Fibroblast of skin of scalp (primary cell): ENCODE measurements around the gene PDCD1.
A peak's percentile ranks its signal among the peaks of the same experiment; 100 is the strongest.

ENCODE experiments used
- DNase-seq: peaks from one replicate; pipeline ENCODE4 v3.0.0-alpha.2; 2013

Gene PDCD1

DNA sequence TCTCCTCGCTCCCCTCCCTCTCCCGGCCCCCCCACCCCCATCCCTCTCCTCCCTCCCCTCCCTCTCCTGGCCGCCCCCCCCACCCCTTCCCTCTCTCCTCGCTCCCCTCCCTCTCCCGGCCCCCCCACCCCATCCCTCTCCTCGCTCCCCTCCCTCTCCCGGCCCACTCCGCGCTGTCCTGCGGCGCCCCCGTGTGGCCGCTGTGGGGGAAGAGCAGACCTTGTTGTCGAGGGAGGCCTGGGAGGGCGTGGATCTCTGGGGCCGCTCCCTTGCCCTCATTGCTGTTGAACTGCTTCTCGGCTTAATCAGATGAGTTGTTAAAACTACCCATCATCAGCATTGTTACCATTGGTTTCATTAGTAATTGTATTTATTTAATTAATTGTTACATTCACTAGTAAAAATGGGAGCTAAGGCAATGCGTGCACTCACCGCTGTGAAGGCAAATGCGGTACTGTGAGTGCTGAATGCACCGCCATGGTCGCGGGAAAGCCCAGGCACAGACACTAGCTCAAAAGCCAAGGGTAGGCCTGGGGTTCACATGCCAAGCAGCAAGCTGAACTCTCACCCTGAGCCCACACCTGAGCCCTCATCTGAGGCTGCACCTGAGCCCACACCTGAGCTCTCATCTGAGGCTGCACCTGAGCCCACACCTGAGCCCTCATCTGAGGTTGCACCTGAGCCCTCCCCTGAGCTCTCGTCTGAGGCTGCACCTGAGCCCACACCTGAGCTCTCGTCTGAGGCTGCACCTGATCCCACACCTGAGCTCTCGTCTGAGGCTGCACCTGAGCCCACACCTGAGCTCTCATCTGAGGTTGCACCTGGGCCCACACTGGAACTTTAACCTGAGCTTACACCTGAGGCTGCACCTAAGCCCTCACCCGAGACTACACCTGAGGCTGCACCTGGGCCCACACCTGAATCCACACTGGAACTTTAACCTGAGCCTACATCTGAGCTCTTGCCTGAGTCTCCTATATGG lies 19.6 kb upstream of the PDCD1 start:
- DNase-seq: peak; percentile 79

- DNase-seq: no peak
These were observed 18.5 kb upstream of the PDCD1 start for GRCh38 chr2:241877197-241877685.

- DNase-seq: no peak
These were observed 18.0 kb upstream of the PDCD1 start for GRCh38 chr2:241876528-241877196.

GRCh38 chr2:241875754-241876527 lies 17.2 kb upstream of the PDCD1 start:
- peak; percentile 22 for DNase-seq

DNA sequence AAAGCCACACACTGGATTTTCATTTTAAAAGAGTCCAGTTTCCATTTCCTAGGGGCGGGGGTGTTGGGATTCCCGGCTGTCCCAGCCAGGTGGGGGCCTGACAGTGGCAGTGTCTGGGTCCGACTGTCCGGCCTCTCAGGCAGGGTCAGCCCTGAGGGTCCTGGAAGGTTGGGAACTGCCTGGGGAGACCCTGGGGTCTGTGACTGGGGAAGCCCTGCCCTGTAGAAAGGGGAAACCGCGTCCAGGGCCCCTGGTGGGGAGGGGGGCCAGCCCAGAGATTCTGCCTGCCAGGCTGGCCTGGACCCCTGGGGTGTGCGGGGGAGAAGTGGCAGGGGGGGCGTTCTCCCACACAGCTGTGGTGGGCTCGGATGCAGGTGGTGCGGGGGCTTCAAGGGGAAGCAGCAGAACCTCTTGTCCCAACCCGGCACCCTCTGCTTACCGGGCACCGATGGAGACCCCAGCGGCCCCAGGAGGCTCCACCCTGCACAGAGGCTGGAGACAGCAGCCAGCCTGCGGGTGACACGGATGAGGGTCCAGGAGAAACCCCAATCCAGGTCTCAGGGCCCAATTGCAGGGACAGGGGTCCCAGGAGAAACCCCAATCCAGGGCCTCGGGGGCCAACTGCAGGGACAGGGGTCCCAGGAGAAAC lies 15.7 kb upstream of the PDCD1 start:
- DNase-seq: no peak

- no peak for DNase-seq
These were observed 15.1 kb upstream of the PDCD1 start for GRCh38 chr2:241873803-241874110.

GRCh38 chr2:241873081-241873802 lies 14.5 kb upstream of the PDCD1 start:
- DNase-seq: no peak

DNA sequence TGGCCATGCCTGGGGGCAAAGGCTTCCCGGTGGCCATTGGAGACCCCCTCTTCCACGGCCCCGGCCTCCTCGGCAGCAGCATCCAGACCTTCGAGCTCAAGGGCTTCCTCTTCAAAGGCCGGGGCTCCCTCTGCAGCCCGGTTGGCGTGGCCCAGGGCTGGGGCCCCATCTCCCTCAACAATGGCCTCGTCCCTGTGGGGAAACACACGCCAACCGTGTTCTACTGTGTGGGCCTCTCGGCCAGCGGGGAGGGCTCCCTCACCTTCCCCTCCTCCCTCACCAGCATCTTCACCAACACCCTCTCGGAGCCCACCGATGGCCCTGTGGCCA lies 13.6 kb upstream of the PDCD1 start:
- no peak for DNase-seq

DNA sequence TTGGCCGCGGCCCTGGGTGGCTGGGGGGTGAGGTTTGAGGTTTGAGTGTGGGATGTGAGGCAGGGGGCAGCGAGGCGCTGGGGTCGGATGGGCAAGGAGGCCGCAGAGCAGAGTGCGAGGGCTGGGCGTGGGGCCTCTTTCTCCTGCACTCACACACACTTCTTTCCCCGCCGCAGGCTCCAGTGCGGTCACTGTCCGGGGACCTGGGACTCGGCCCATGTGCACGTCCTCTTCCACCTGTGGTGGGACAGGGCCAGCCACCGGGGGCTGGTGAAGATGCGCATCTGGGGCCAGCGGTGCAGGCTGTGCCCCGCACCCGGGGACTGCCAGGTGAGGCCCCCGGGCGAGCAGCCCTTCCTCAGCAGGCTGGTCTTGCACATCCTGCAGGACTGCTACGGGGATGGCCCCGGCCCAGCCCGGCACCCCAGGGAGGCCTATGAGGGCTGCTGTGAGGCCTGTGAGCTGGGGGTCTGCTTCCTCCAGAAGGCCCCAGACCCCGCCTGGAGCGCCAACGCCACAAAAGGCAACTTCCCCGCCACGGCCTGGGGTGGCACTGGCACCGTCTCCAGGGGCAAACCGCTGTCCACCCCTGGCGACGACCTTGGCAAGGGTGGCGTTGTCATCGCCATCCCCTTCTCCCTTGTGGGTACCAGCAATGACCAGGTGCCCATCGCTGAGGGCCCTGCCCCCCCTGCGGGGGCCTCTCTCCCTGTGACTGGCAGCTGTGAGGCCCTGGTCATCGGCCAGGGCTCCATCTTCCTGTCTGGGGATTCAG lies 13.0 kb upstream of the PDCD1 start:
- DNase-seq: no peak

GRCh38 chr2:241870611-241871537 lies 12.2 kb upstream of the PDCD1 start:
- no peak for DNase-seq

- DNase-seq: no peak
These were observed 11.4 kb upstream of the PDCD1 start for GRCh38 chr2:241870081-241870541.

DNA sequence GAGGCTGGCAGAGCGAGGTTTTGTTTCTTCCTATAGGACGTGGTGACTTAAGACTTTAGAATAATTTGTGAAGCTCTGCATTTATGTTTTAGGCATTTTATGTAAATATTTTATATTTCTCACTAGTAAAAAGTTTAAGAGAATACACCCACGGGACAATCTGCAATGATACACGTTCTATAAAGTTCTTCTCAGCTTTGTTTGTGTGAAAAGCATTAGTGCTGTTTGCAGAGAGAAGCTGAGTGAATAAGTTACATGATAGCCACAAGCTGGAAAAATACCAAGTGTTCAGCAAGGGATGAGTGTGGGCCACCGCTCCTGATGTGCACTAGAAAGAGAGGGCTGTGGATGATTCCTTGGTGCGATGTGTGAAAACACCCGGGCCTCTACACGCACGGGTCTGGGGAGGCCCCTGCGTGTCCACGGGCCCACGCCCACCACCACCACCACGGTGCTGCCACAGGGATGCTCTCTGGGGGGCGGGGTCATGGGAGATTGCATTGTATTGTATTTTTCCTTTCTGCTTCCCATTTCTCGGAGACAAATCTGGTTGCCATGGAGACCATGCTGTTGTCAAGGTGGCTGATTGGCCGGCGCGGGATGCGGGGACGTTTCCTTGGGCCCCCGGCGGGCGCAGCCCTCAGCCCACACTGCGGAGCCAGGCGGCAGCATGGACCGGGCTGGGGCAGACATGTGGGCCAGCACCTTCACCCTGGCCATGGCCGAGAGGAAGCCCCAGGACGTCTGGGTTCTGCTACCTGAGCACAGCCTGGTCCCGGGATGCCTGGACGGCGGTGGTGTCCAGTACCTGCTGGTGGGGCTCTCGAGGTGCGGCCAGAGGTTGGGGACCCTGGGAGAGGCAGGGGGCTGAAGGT lies 10.6 kb upstream of the PDCD1 start, which contains the start of gene RTP5:
TSS of gene RTP5 (plus strand) at position 643 of the 875 bp plus-strand sequence. CDS start at position 671, 28 bp downstream.
- DNase-seq: no peak

- no peak for DNase-seq
These were observed 10.0 kb upstream of the PDCD1 start for GRCh38 chr2:241868661-241869081.

DNA sequence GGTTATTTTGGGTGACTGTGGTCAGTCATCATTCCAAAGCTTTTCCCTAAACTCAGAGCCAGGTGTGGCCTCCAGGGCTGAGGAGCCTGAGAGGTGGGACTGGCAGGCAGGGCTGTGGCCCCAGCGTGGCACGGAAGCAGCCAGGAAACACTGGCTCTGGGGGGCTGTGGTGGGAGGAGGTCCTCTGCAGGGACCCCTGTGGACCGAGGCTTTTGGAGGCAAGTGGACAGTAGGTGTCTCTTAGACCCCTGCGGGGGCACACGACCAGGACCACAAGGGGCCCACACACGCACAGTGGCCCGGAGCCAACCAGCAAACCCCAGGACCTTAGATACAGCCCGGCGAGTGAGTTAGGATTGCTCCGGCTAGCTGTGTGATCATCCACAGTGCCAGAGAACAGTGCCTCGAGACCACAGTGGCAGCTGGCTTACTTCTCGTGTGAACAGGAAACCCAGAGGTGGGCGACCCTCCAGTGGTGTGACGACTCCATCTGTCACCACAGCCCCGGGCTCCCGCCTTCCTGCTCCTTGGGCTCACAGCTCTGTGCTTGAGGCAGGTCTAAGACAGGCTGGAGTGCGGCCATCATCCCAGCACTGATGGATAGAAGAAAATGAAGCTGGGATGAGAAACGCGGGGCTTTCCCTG lies 9.2 kb upstream of the PDCD1 start:
- no peak for DNase-seq

DNA sequence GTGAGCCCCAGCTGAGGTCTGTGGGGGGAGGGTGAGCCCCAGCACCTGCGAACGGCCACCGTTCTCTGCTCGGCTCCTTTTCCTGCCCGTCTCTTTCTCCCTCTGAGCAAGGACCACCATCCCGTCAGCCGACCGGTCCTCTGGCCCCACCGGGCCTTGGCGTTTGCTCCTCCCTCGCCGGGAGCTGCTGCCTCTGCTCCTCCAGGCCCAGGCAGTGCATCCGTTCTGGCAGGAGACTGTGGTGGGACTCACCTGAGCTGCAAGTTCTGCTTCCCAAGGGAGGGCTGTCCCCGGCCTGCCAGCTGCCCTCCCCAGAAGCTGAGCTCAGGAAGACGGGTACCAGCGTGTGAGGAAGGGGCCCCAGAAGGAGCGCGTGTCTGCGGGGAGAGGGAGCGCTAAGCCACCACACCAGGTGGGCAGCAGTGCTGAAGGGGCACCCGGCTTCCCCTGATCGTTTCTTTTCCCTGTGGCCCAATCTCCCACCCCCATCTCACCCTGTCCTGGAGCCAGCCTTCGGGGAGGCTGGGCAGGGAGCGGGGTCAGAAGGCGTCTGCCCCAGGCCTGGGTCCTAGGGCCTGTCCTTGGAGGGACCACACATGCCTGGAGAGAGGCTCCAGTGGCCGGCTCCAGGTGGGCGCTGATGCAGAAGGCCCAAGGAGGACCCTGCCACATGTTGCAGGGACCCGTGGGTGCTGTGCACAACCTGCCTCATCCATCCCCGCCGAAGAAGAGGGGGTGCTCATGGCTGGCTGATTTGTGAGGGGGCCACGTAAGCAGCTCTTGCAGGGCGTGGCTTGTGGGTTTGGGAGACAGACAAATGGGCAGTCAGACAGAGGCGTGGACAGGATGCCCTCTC lies 8.3 kb upstream of the PDCD1 start:
- no peak for DNase-seq

DNA sequence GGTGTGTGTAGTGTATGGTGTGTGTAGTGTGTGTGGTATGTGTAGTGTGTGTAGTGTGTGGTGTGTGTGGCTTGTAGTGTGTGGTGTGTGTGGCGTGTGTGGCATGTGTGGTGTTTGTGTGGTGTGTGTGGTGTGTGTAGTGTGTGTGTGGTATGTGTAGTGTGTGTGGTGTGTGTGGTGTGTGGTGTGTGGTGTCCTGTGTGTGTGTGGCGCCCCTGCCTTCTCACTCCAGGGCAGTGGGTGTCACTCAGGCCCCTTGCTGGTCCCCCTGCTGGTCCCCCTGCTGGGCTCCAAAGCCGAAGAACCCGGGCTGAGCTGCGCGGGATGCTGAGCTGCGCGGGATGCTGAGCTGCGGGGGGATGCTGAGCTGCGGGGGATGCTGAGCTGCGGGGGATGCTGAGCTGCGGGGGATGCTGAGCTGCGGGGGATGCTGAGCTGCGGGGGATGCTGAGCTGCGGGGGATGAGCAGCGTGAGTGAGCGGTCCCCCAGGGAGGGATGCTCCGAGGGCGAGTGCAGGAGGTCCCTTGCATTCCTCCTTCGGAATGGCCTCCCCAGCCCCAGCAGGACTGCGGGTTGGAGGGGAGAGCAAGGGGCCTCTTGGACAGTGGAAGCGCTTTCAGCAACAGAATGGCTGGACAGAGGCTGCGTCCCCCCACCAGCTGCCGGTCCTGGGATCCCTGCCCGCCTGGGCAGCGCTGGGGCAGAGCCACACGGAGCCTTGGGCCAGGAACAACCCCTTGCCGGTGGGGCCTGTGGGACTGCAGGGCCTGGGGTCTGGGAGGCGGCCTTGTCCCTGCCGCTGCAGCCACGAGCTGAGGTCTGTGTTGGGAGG lies 7.5 kb upstream of the PDCD1 start:
- DNase-seq: peak; percentile 29
